AG04449 (cell line): ENCODE results near the gene WRAP73.
A peak's percentile ranks its signal among the peaks of the same experiment; 100 is the strongest.
"Not testable (repeated sequence)": the region's sequence is repeated elsewhere in the genome, so short reads cannot be mapped to it uniquely, and the experiment has no call there.

Source experiments
- CTCF ChIA-PET: fragments of 350-600 bp; formaldehyde crosslinking; extraction: SDS; loops from one replicate; lab custom pipeline; 2021; ENCODE audit warnings: antibody characterized with exemption; lab: Yijun Ruan, JAX
- POLR2A ChIA-PET: fragments of 400-600, 350-600 bp; formaldehyde crosslinking; extraction: SDS; loops from one replicate; lab custom pipeline; 2020; ENCODE audit warnings: antibody characterized with exemption, inconsistent platforms; lab: Yijun Ruan, JAX
- DNase-seq: peaks from one replicate; pipeline ENCODE4 v3.0.0-alpha.2; 2010; ENCODE audit warnings: low read depth, low spot score
- H3K4me3 ChIP-seq: 2 replicates; pipeline ENCODE4 v1.5.1; 2011; ENCODE audit warnings: low read depth, mild to moderate bottlenecking, control low read depth, low read length
- CTCF ChIP-seq: IDR thresholded peaks from one replicate; pipeline ENCODE4 v1.5.1; 2011; ENCODE audit warnings: mild to moderate bottlenecking, moderate library complexity, low read length, control low read depth, inconsistent platforms; ENCODE audit not compliant: insufficient read depth; ENCODE audit errors: missing control alignments

WRAP73 gene

GRCh38 chr1:3627515-3628253 is 22.2 kb downstream of the WRAP73 start:
- TF ChIP-seq CTCF: no peak
- ChIA-PET CTCF (interaction anchor here (1.0 to 7.0 kb wide), 4 partner anchors 8 to 175 kb away, joined by 3 to 43 read pairs (median 6); partner anchors contain the start of gene WRAP73), POLR2A (no interaction called here)
- H3K4me3 ChIP-seq: no peak overlapping the region
- DNase-seq: no peak

- ChIA-PET POLR2A (no interaction called here), CTCF (interaction anchor here (0.6 to 2.3 kb wide), 3 partner anchors 135 to 218 kb away, joined by 3 to 8 read pairs (median 5); no protein-coding TSS in a partner anchor)
- DNase-seq: no peak
- no peak for TF ChIP-seq CTCF
- H3K4me3 ChIP-seq: peak overlapping the region; percentile 68; the same call in 1 of the 2 replicates
Observed at GRCh38 chr1:3626025-3626424, 23.9 kb downstream of the WRAP73 start.

- TF ChIP-seq CTCF: no peak
- H3K4me3 ChIP-seq: peak overlapping the region; percentile 68
- no peak for DNase-seq
- ChIA-PET CTCF (interaction anchor here (1.0 to 2.3 kb wide), 2 partner anchors 135 to 172 kb away, joined by 5 to 8 read pairs; no protein-coding TSS in a partner anchor), POLR2A (no interaction called here)
Observed at GRCh38 chr1:3625151-3625907, 24.6 kb downstream of the WRAP73 start.

- POLR2A ChIA-PET: interaction anchor here (0.6 kb wide), 1 partner anchor 517 kb away, joined by 3 read pairs; no protein-coding TSS in a partner anchor
- DNase-seq: peak; percentile 34
- TF ChIP-seq CTCF: no peak
- H3K4me3 ChIP-seq: peak within 1 kb of the TSS; percentile 94
- CTCF ChIA-PET: interaction anchor here (0.6 to 6.4 kb wide), 9 partner anchors 16 to 172 kb away, joined by 3 to 166 read pairs (median 6); no protein-coding TSS in a partner anchor
Observed at GRCh38 chr1:3624200-3625136, 25.4 kb downstream of the WRAP73 start, which contains the start of gene TPRG1L. TPRG1L (plus strand) TSS chr1:3625015; CDS start chr1:3625073, 58 bp downstream.

GRCh38 chr1:3623441-3624199 is 26.3 kb downstream of the WRAP73 start:
- POLR2A ChIA-PET: interaction anchor here (0.6 to 0.7 kb wide), 2 partner anchors 16 to 516 kb away, joined by 3 read pairs; no protein-coding TSS in a partner anchor
- TF ChIP-seq CTCF: no peak
- CTCF ChIA-PET: interaction anchor here (0.9 to 6.4 kb wide), 10 partner anchors 12 to 171 kb away, joined by 3 to 166 read pairs (median 6); no protein-coding TSS in a partner anchor
- no peak for DNase-seq
- H3K4me3 ChIP-seq: peak overlapping the region; percentile 94

- POLR2A ChIA-PET, DNase-seq, H3K4me3 ChIP-seq: not testable (repeated sequence)
- CTCF ChIA-PET: interaction anchor here (0.7 to 6.4 kb wide), 19 partner anchors 9 to 172 kb away, joined by 3 to 166 read pairs (median 6); no protein-coding TSS in a partner anchor
Observed at GRCh38 chr1:3622102-3622501, 27.8 kb downstream of the WRAP73 start.
